ENCODE results near the gene ZBTB7B.

The ZBTB7B gene

DNA sequence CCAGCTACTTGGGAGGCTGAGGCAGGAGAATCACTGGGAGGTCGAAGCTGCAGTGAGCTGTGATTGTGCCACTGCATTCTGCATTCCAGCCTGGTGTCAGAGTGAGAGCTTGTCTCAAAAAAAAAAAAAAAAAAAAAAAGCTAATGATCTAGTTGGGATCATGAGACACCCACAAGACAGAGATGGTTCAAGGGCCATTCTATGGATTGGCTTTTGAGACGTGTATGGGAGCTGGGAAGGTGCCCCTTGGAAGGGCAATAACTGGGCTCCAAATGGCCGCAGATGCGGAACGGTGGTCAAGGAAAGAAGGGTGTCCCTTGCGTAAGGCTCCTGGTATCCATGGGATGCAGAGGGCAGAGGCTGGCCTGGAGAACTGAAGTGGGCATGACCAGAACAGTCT is 41.8 kb downstream of the ZBTB7B start:
- Histone ChIP-seq H3K4me1 (ENCODE audit: low read length) (no peaks in the 10 kb centered on the region), H3K9ac (ENCODE audit: low read length) (no peak overlapping the region), H3K79me2 (ENCODE audit: low read length) (no peaks in the 10 kb centered on the region), H3K27ac (ENCODE audit: low read length) (no peak overlapping the region), H4K20me1 (ENCODE audit: insufficient read depth, low read length) (no peaks in the 10 kb centered on the region), H3K27me3 (ENCODE audit: low read depth, low read length) (no peaks in the 10 kb centered on the region), H3K36me3 (replicated peaks; ENCODE audit: low read depth, low read length) (no peaks in the 10 kb centered on the region), H3K4me3 (ENCODE audit: low read length) (no peak overlapping the region), H3K9me3 (ENCODE audit: insufficient read depth, low read length) (no peaks in the 10 kb centered on the region), H3K4me2 (ENCODE audit: low read length) (no peak overlapping the region), H2AFZ (ENCODE audit: low read depth, low read length) (peak overlapping the region; percentile 35; the same call in 1 of the 2 replicates)
- TF ChIP-seq EZH2phosphoT487 (IDR thresholded peaks at IDR 0.05; ENCODE audit: low read depth), result no peak
- TF ChIP-seq, protein P1, sequence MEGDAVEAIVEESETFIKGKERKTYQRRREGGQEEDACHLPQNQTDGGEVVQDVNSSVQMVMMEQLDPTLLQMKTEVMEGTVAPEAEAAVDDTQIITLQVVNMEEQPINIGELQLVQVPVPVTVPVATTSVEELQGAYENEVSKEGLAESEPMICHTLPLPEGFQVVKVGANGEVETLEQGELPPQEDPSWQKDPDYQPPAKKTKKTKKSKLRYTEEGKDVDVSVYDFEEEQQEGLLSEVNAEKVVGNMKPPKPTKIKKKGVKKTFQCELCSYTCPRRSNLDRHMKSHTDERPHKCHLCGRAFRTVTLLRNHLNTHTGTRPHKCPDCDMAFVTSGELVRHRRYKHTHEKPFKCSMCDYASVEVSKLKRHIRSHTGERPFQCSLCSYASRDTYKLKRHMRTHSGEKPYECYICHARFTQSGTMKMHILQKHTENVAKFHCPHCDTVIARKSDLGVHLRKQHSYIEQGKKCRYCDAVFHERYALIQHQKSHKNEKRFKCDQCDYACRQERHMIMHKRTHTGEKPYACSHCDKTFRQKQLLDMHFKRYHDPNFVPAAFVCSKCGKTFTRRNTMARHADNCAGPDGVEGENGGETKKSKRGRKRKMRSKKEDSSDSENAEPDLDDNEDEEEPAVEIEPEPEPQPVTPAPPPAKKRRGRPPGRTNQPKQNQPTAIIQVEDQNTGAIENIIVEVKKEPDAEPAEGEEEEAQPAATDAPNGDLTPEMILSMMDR (IDR thresholded peaks at IDR 0.05; ENCODE audit: low read depth, low read length), result no peak

DNA sequence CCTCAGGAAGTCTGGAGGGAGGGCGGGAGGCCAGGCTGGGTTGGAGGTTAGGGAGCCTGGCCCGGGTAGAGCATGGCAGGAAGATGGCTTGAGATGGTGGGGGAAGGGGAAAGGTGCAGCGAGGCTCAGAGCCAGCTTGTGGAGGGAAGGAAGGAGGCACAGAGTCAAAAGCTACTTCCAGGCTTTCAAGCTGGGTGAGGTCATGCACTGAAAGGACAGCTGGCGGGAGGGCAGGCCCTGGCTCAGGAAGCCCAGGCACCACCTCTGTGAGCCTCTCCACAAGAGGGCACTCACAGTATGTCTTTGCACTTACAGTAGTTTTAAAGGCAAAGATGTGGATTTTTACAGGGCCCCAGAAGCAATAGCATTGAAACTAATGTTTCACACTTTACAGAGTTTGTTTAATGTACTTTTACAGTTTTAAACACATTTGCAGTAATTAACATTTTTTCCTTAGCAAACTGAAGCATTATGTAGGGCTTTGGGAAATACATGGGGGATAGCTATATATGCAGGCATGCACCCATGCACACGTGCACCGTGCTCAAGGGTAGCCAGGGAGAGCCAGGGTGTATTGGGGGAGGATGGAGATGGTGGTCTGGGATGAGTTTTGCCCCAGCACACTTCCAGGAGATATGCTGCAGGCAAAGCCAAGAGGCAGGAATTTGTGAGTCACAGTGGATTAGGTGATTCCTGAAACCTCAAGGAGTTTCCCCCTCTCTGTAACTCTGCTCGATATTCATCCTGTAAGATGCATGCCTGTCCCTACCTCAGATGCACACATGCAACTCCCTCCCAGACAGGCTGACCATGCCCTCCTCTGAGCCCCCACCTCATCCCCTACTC is 42.4 kb downstream of the ZBTB7B start:
- Histone ChIP-seq H3K36me3 (replicated peaks; ENCODE audit: low read depth, low read length) (no peaks in the 10 kb centered on the region), H3K9me3 (ENCODE audit: insufficient read depth, low read length) (no peaks in the 10 kb centered on the region), H3K9ac (ENCODE audit: low read length) (no peak overlapping the region), H3K27ac (ENCODE audit: low read length) (no peak overlapping the region), H3K79me2 (ENCODE audit: low read length) (no peaks in the 10 kb centered on the region), H3K4me3 (ENCODE audit: low read length) (no peak overlapping the region), H2AFZ (ENCODE audit: low read depth, low read length) (peak overlapping the region; percentile 35; the same call in 1 of the 2 replicates), H3K4me1 (ENCODE audit: low read length) (peaks cover 4% of the 10 kb centered on the region), H3K4me2 (ENCODE audit: low read length) (no peak overlapping the region), H4K20me1 (ENCODE audit: insufficient read depth, low read length) (no peaks in the 10 kb centered on the region), H3K27me3 (ENCODE audit: low read depth, low read length) (no peaks in the 10 kb centered on the region)
- TF ChIP-seq, protein P1 (IDR thresholded peaks at IDR 0.05; ENCODE audit: low read depth, low read length), result peak; percentile 88
- no peak for TF ChIP-seq EZH2phosphoT487 (IDR thresholded peaks at IDR 0.05; ENCODE audit: low read depth)

DNA sequence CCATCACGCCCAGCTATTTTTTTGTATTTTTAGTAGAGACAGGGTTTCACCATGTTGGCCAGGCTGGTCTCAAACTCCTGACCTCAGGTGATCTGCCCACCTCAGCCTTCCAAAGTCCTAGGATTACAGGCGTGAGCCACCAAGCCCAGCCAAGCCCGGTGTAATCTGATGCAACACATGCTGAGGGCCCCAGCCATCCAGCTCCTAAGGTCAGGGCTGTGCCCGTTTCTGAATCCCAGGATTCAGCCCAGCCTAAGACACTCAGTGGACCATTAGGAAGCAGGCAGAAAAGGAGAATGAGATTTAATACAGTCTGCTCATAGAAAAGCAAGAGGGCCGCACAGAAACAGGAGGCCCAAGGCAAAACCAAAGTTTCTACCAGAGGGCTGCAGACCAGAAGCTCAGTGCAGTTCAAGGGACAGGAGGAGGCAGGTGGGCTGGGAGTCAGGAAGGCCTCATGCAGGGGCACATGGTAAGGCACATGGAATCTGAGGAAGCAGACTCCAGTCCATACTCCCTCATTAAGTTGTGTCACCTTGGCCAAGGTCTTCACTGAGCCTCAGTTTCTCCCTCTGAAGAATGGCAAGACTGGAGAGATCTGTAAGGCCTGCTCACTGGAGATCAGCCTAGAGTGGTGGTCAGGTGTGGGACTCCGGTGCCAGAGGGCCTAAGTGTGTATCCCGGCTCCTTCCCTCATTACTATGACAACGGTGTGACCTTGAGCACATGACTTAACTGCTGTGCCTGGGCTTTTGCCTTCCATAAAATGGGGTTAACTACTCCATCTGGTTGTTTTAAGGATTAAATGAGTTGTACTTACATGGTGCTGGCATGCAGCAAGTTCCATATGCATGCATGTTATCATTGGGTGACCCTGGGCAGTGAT is 46.1 kb downstream of the ZBTB7B start:
- Histone ChIP-seq H3K4me1 (ENCODE audit: low read length) (peaks cover 17% of the 10 kb centered on the region), H3K27ac (ENCODE audit: low read length) (no peak overlapping the region)

More for the DNA sequence above, 46.1 kb downstream of the ZBTB7B start:
- TF ChIP-seq, protein P1 (IDR thresholded peaks at IDR 0.05; ENCODE audit: low read depth, low read length), result no peak
- no peak for TF ChIP-seq EZH2phosphoT487 (IDR thresholded peaks at IDR 0.05; ENCODE audit: low read depth)
- H3K9me3 ChIP-seq (ENCODE audit: insufficient read depth, low read length), result no peaks in the 10 kb centered on the region
- H3K4me3 ChIP-seq (ENCODE audit: low read length), result no peak overlapping the region
- no peaks in the 10 kb centered on the region for H3K79me2 ChIP-seq (ENCODE audit: low read length)
- H3K4me2 ChIP-seq (ENCODE audit: low read length), result no peak overlapping the region
- H3K36me3 ChIP-seq (replicated peaks; ENCODE audit: low read depth, low read length), result peaks cover 5% of the 10 kb centered on the region
- no peak overlapping the region for H3K9ac ChIP-seq (ENCODE audit: low read length)
- no peaks in the 10 kb centered on the region for H3K27me3 ChIP-seq (ENCODE audit: low read depth, low read length)
- H4K20me1 ChIP-seq (ENCODE audit: insufficient read depth, low read length), result no peaks in the 10 kb centered on the region
- no peak overlapping the region for H2AFZ ChIP-seq (ENCODE audit: low read depth, low read length)
